ENCODE data around the gene GAREM2.

DNA sequence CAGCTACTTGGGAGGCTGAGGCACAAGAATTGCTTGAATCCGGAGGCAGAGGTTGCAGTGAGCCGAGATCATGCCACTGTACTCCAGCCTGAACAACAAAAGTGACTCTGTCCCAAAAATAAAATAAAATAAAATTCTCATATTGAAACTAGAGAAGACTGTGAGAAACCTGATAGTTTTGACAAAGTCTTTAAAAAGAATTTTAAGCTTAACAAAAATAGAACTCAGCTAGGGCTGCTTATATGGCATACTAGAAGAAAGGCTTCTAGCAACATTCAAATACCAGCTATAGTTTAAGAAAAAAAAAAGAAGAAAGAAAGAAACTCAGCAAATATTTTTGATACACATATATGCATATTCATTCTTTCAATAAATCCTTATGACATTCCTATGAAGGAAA lies 57.9 kb downstream of the GAREM2 start:
- no peak for TF ChIP-seq POLR2A (IDR thresholded peaks at IDR 0.05)
- TF ChIP-seq, protein P1, sequence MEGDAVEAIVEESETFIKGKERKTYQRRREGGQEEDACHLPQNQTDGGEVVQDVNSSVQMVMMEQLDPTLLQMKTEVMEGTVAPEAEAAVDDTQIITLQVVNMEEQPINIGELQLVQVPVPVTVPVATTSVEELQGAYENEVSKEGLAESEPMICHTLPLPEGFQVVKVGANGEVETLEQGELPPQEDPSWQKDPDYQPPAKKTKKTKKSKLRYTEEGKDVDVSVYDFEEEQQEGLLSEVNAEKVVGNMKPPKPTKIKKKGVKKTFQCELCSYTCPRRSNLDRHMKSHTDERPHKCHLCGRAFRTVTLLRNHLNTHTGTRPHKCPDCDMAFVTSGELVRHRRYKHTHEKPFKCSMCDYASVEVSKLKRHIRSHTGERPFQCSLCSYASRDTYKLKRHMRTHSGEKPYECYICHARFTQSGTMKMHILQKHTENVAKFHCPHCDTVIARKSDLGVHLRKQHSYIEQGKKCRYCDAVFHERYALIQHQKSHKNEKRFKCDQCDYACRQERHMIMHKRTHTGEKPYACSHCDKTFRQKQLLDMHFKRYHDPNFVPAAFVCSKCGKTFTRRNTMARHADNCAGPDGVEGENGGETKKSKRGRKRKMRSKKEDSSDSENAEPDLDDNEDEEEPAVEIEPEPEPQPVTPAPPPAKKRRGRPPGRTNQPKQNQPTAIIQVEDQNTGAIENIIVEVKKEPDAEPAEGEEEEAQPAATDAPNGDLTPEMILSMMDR (IDR thresholded peaks at IDR 0.05), result no peak
- no peak for TF ChIP-seq POLR2AphosphoS5 (IDR thresholded peaks at IDR 0.05)
